IPS-NIHi7 (cell line): Measurements from ENCODE around the gene CHMP1B.
"Not testable (repeated sequence)": the region's sequence is repeated elsewhere in the genome, so short reads cannot be mapped to it uniquely, and the experiment has no call there.

Source experiments
- DNase-seq: peaks from one replicate; pipeline ENCODE4 v3.0.0; 2012; ENCODE audit warnings: mixed read lengths; ENCODE audit errors: extremely low spot score

CHMP1B gene

GRCh38 chr18:11840493-11840892, 10.7 kb upstream of the CHMP1B start:
- DNase-seq: no peak

- no peak for DNase-seq
These were observed 8.7 kb upstream of the CHMP1B start for GRCh38 chr18:11842562-11842961.

- no peak for DNase-seq
These were observed 6.8 kb upstream of the CHMP1B start for GRCh38 chr18:11844436-11844835.

- no peak for DNase-seq
These were observed 5.6 kb upstream of the CHMP1B start for GRCh38 chr18:11845654-11846053.

GRCh38 chr18:11847811-11848210, 3.4 kb upstream of the CHMP1B start:
- DNase-seq: no peak

- DNase-seq: no peak
These were observed 1.9 kb upstream of the CHMP1B start for GRCh38 chr18:11849279-11849678.

- no peak for DNase-seq
These were observed 1.2 kb upstream of the CHMP1B start for GRCh38 chr18:11849841-11850634.

GRCh38 chr18:11850821-11851145, 430 bp upstream of the CHMP1B start:
- DNase-seq: no peak

- peak; percentile 14 for DNase-seq
These were observed 659 bp downstream of the CHMP1B start for GRCh38 chr18:11851806-11852337.

- DNase-seq: not testable (repeated sequence)
These were observed 3.3 kb downstream of the CHMP1B start for GRCh38 chr18:11854554-11854953.

GRCh38 chr18:11857177-11857887, 6.1 kb downstream of the CHMP1B start:
- DNase-seq: peak; percentile 59

GRCh38 chr18:11859282-11859830, 8.1 kb downstream of the CHMP1B start:
- DNase-seq: no peak

GRCh38 chr18:11859903-11860407, 8.7 kb downstream of the CHMP1B start:
- no peak for DNase-seq

- DNase-seq: no peak
These were observed 9.6 kb downstream of the CHMP1B start for GRCh38 chr18:11860594-11861450.

GRCh38 chr18:11861583-11862288, 10.5 kb downstream of the CHMP1B start:
- no peak for DNase-seq

GRCh38 chr18:11862468-11863137, 11.4 kb downstream of the CHMP1B start:
- no peak for DNase-seq

- DNase-seq: no peak
These were observed 13.3 kb downstream of the CHMP1B start for GRCh38 chr18:11864471-11864870.

GRCh38 chr18:11865071-11865470, 13.9 kb downstream of the CHMP1B start:
- no peak for DNase-seq

- no peak for DNase-seq
These were observed 15.1 kb downstream of the CHMP1B start for GRCh38 chr18:11866329-11866728.

GRCh38 chr18:11866764-11867163, 15.6 kb downstream of the CHMP1B start:
- DNase-seq: no peak
